IMR-90 (cell line): Measurements from ENCODE around the gene NBPF3. TPM values are rescaled to one million over a fixed set of nuclear protein-coding genes. Genes with fewer than 3 reads are reported as not detected.

Experiments
- ATAC-seq: fragments of 200-7000 bp; cut with Tn5 transposase; 2 replicates; pipeline ENCODE4 v1.9.1; 2020; ENCODE audit warnings: low read depth, mild to moderate bottlenecking, moderate library complexity
- BruUV-seq: library from RNA; stranded (reverse); fragments of 400-500 nt; replicated peaks from 2 replicates; lab custom pipeline; 2021; lab: Mats Ljungman, UMichigan
- CTCF ChIA-PET: fragments of 300-600 bp; formaldehyde crosslinking; extraction: SDS; loops from one replicate; lab custom pipeline; 2021; ENCODE audit warnings: antibody characterized with exemption; lab: Yijun Ruan, JAX
- POLR2A ChIA-PET: fragments of 300-600 bp; sonication (Branson Sonifier 250); formaldehyde crosslinking; loops from one replicate; lab custom pipeline; 2022; ENCODE audit warnings: antibody characterized with exemption; ENCODE audit not compliant: unreplicated experiment; lab: Charles Lee
- DNase-seq: peaks from one replicate; pipeline ENCODE4 v3.0.0; 2013
- H2AFZ ChIP-seq: replicated peaks from 2 replicates; pipeline ENCODE3; 2013; ENCODE audit warnings: low read length, mild to moderate bottlenecking; ENCODE audit not compliant: poor library complexity
- H2AK5ac ChIP-seq: 2 replicates; pipeline ENCODE4 v1.6.1; 2013; ENCODE audit warnings: low read depth, low read length, inconsistent platforms
- H2AK9ac ChIP-seq: replicated peaks from 2 replicates; pipeline ENCODE3; 2013; ENCODE audit warnings: mild to moderate bottlenecking, low read depth, low read length, moderate library complexity; ENCODE audit not compliant: poor library complexity
- H2BK120ac ChIP-seq: 2 replicates; pipeline ENCODE4 v1.6.1; 2013; ENCODE audit warnings: low read depth, low read length, inconsistent platforms
- H2BK15ac ChIP-seq: 3 replicates; pipeline ENCODE4 v1.6.1; 2013; ENCODE audit warnings: low read depth, low read length, inconsistent platforms
- H2BK20ac ChIP-seq: 2 replicates; pipeline ENCODE4 v1.6.1; 2013; ENCODE audit warnings: low read depth, mild to moderate bottlenecking, inconsistent platforms, low read length, moderate library complexity
- H2BK5ac ChIP-seq: 2 replicates; pipeline ENCODE4 v1.6.1; 2013; ENCODE audit warnings: mild to moderate bottlenecking, low read depth, low read length, inconsistent platforms; ENCODE audit not compliant: poor library complexity, severe bottlenecking
- H3K14ac ChIP-seq: replicated peaks from 2 replicates; pipeline ENCODE4 v1.6.1; 2013; ENCODE audit warnings: low read depth, low read length, inconsistent platforms
- H3K18ac ChIP-seq: 2 replicates; pipeline ENCODE4 v1.6.1; 2013; ENCODE audit warnings: low read depth, low read length, control low read depth
- H3K23ac ChIP-seq: 2 replicates; pipeline ENCODE4 v1.6.1; 2013; ENCODE audit warnings: low read depth, low read length, inconsistent platforms
- H3K27ac ChIP-seq: 2 replicates; pipeline ENCODE4 v1.5.1; 2013; ENCODE audit warnings: mild to moderate bottlenecking, control low read depth, low read length; ENCODE audit not compliant: insufficient read depth
- H3K27me3 ChIP-seq: 2 replicates; pipeline ENCODE4 v1.6.1; 2013; ENCODE audit warnings: low read length; ENCODE audit not compliant: control insufficient read depth, insufficient read depth
- H3K36me3 ChIP-seq: 2 replicates; pipeline ENCODE4 v1.6.1; 2013; ENCODE audit warnings: low read length, mixed read lengths; ENCODE audit not compliant: control insufficient read depth, insufficient read depth
- H3K4ac ChIP-seq: 2 replicates; pipeline ENCODE4 v1.6.1; 2013; ENCODE audit warnings: low read depth, low read length, inconsistent platforms
- H3K4me1 ChIP-seq: 2 replicates; pipeline ENCODE4 v1.6.1; 2013; ENCODE audit warnings: low read length, mixed read lengths; ENCODE audit not compliant: control insufficient read depth, insufficient read depth
- H3K4me2 ChIP-seq: 2 replicates; pipeline ENCODE4 v1.6.1; 2013; ENCODE audit warnings: low read depth, mild to moderate bottlenecking, control low read depth, low read length, moderate library complexity
- H3K4me3 ChIP-seq: 2 replicates; pipeline ENCODE4 v1.5.1; 2013; ENCODE audit warnings: low read depth, mild to moderate bottlenecking, control low read depth, low read length, moderate library complexity; ENCODE audit not compliant: insufficient read depth
- H3K56ac ChIP-seq: 2 replicates; pipeline ENCODE4 v1.6.1; 2013; ENCODE audit warnings: low read length, inconsistent platforms; ENCODE audit not compliant: insufficient read depth; ENCODE audit errors: extremely low read depth
- H3K79me1 ChIP-seq, 2 experiments: 2 replicates each; pipeline ENCODE4 v1.6.1; 2013; ENCODE audit warnings: low read length in 2 of 2, inconsistent platforms in 1 of 2, low read depth in 1 of 2
- H3K9ac ChIP-seq: 2 replicates; pipeline ENCODE4 v1.6.1; 2013; ENCODE audit warnings: low read depth, low read length, control low read depth
- H3K9me1 ChIP-seq: 2 replicates; pipeline ENCODE4 v1.6.1; 2013; ENCODE audit warnings: low read length, inconsistent platforms; ENCODE audit not compliant: insufficient read depth
- H3K9me3 ChIP-seq: 2 replicates; pipeline ENCODE4 v1.6.1; 2013; ENCODE audit warnings: low read length; ENCODE audit not compliant: control insufficient read depth, insufficient read depth
- H4K20me1 ChIP-seq: 2 replicates; pipeline ENCODE4 v1.6.1; 2013; ENCODE audit warnings: low read length, inconsistent platforms; ENCODE audit not compliant: insufficient read depth
- H4K5ac ChIP-seq: 2 replicates; pipeline ENCODE4 v1.6.1; 2013; ENCODE audit warnings: mild to moderate bottlenecking, low read depth, low read length, control low read depth
- H4K8ac ChIP-seq, 2 experiments: 2 replicates each; pipeline ENCODE4 v1.6.1; 2013; ENCODE audit warnings: low read depth in 2 of 2, low read length in 2 of 2, control low read depth in 1 of 2, inconsistent platforms in 1 of 2
- H4K91ac ChIP-seq: 2 replicates; pipeline ENCODE4 v1.6.1; 2013; ENCODE audit warnings: low read depth, low read length, inconsistent platforms; ENCODE audit not compliant: insufficient read depth
- BHLHE40 ChIP-seq: fragments of 150-350 bp; IDR thresholded peaks from 2 replicates; pipeline ENCODE4 v1.6.1; 2016; ENCODE audit warnings: mild to moderate bottlenecking, low read depth, low read length
- CEBPB ChIP-seq: IDR thresholded peaks from 2 replicates; pipeline ENCODE4 v1.6.1; 2012; ENCODE audit warnings: low read depth, low read length, improper control_type of control experiment
- CHD1 ChIP-seq: IDR thresholded peaks from 2 replicates; pipeline ENCODE4 v1.6.1; 2012; ENCODE audit warnings: low read depth, low read length, improper control_type of control experiment
- CTCF ChIP-seq: conservative IDR thresholded peaks from 2 replicates; pipeline ENCODE4 v1.5.1; 2012; ENCODE audit warnings: mild to moderate bottlenecking, low read depth, low read length, improper control_type of control experiment
- ELK1 ChIP-seq: fragments of 150-350 bp; IDR thresholded peaks from 2 replicates; pipeline ENCODE4 v1.6.1; 2016; ENCODE audit warnings: low read depth, mild to moderate bottlenecking, low read length, moderate library complexity, borderline replicate concordance
- FOS ChIP-seq: fragments of 150-350 bp; IDR thresholded peaks from 2 replicates; pipeline ENCODE4 v1.6.1; 2016; ENCODE audit warnings: low read depth, low read length
- MAFK ChIP-seq: IDR thresholded peaks from 2 replicates; pipeline ENCODE4 v1.6.1; 2012; ENCODE audit warnings: low read depth, low read length, improper control_type of control experiment
- MAZ ChIP-seq: IDR thresholded peaks from 2 replicates; pipeline ENCODE4 v1.6.1; 2012; ENCODE audit warnings: low read depth, mild to moderate bottlenecking, low read length, improper control_type of control experiment, moderate library complexity, borderline replicate concordance
- MXI1 ChIP-seq: IDR thresholded peaks from 2 replicates; pipeline ENCODE4 v1.6.1; 2012; ENCODE audit warnings: low read depth, mild to moderate bottlenecking, low read length, moderate library complexity, borderline replicate concordance
- NFE2L2 ChIP-seq: fragments of 150-350 bp; IDR thresholded peaks from 2 replicates; pipeline ENCODE4 v1.6.1; 2016; ENCODE audit warnings: low read depth, mild to moderate bottlenecking, low read length
- POLR2A ChIP-seq: IDR thresholded peaks from 2 replicates; pipeline ENCODE4 v1.6.1; 2012; ENCODE audit warnings: mild to moderate bottlenecking, low read depth, low read length
- RAD21 ChIP-seq: IDR thresholded peaks from 2 replicates; pipeline ENCODE4 v1.6.1; 2012; ENCODE audit warnings: low read length, improper control_type of control experiment
- RCOR1 ChIP-seq: IDR thresholded peaks from 2 replicates; pipeline ENCODE4 v1.6.1; 2012; ENCODE audit warnings: mild to moderate bottlenecking, low read length, improper control_type of control experiment; ENCODE audit not compliant: insufficient replicate concordance
- RFX5 ChIP-seq: IDR thresholded peaks from 2 replicates; pipeline ENCODE4 v1.8.0; 2012; ENCODE audit warnings: low read depth, mild to moderate bottlenecking, low read length, moderate library complexity
- SMC3 ChIP-seq: fragments of 150-350 bp; IDR thresholded peaks from 2 replicates; pipeline ENCODE4 v1.6.1; 2016; ENCODE audit warnings: low read depth, mild to moderate bottlenecking, antibody characterized with exemption, low read length, moderate library complexity
- USF2 ChIP-seq: fragments of 150-350 bp; IDR thresholded peaks from 2 replicates; pipeline ENCODE4 v1.6.1; 2017; ENCODE audit warnings: mild to moderate bottlenecking, antibody characterized with exemption, low read length, low read depth
- WGBS, 2 experiments: methylation state at CpG; one replicate each; pipeline versions ENCODE4 v1.1.5 to v1.1.7; 2013; ENCODE audit warnings: missing lambda C conversion rate in 2 of 2; ENCODE audit not compliant: insufficient read length in 1 of 2; ENCODE audit errors: extremely low coverage in 2 of 2; 5-methylcytosine and 5-hydroxymethylcytosine counted together
- dilution Hi-C: fragments of 300-500 bp; cut with HindIII; formaldehyde crosslinking; loops from one replicate; pipeline ENCODE4 v1.14.3; 2018; ENCODE audit warnings: low sequenced_read_pairs; ENCODE audit not compliant: unreplicated experiment
- in situ Hi-C: fragments of 300-500 bp; cut with MboI; formaldehyde crosslinking; loops from 3 replicates; pipeline ENCODE4 v1.14.3; 2019; ENCODE audit warnings: low sequenced_read_pairs, inconsistent platforms, mixed read lengths
- intact Hi-C: fragments of 100-400 bp; cut with micrococcal nuclease; formaldehyde crosslinking; loops from 2 replicates; pipeline ENCODE4 v1.10.0; 2022
- polyA plus RNA-seq, 3 experiments: library from polyadenylated mRNA; depleted of rRNA; stranded (reverse); fragments of >200 nt; gene quantifications; 2 replicates each; pipeline ENCODE4 v1.2.3, GENCODE V29; 2012; ENCODE audit warnings: low replicate concordance in 1 of 3
- total RNA-seq: library from RNA; depleted of rRNA; stranded (reverse); fragments of >200 nt; gene quantifications from 2 replicates; pipeline ENCODE4 v1.2.3, GENCODE V29; 2012

The NBPF3 gene
- total and polyA plus RNA-seq, 2 of the 4 experiments (the other 2 are of a cell fraction): 8.7 to 18.8 TPM

GRCh38 chr1:21518774-21519455, 79.0 kb downstream of the NBPF3 start:
- Histone ChIP-seq H2BK5ac (no peak overlapping the region), H3K4me1 (peaks cover 2% of the 10 kb centered on the region; the same call in 1 of the 2 replicates), H2BK20ac (no peak overlapping the region), H3K36me3 (no peaks in the 10 kb centered on the region), H2BK15ac (no peak overlapping the region), H2AK5ac (no peak overlapping the region), H3K4ac (no peak overlapping the region), H3K23ac (no peak overlapping the region), H3K18ac (no peak overlapping the region), H4K91ac (no peak overlapping the region), H3K79me1 (no peaks in the 10 kb centered on the region), H4K20me1 (no peaks in the 10 kb centered on the region; the same call in 1 of the 2 replicates), H3K4me2 (no peak overlapping the region), H2AK9ac (no peak overlapping the region), H3K9ac (no peak overlapping the region), H2BK120ac (no peak overlapping the region), H3K27ac (no peak overlapping the region), H3K4me3 (no peak overlapping the region), H3K27me3 (peaks cover 4% of the 10 kb centered on the region; the same call in 1 of the 2 replicates), H4K8ac (no peak overlapping the region), H2AFZ (no peak overlapping the region), H3K14ac (no peak overlapping the region), H3K9me3 (no peaks in the 10 kb centered on the region), H3K56ac (no peak overlapping the region), H3K9me1 (no peaks in the 10 kb centered on the region), H4K5ac (no peak overlapping the region)
- BruUV-seq: no TSS peak
- in situ Hi-C loops: no loop called here
- TF ChIP-seq CHD1 (no peak), CEBPB (no peak), SMC3 (no peak), USF2 (no peak), ELK1 (no peak), NFE2L2 (no peak), CTCF (no peak), BHLHE40 (no peak), RCOR1 (no peak), MXI1 (no peak), POLR2A (no peak), MAFK (no peak), MAZ (no peak), FOS (no peak), RAD21 (no peak), RFX5 (no peak)
- POLR2A ChIA-PET: no interaction called here
- ATAC-seq: no peak
- intact Hi-C loops: no loop called here
- dilution Hi-C loops: no loop called here
- WGBS, 2 experiments: 86% methylated on average over 7 of the region's 16 CpGs; no CpG with 5 or more reads in 1 of the 2 experiments
- CTCF ChIA-PET: interaction anchor here (1.0 kb wide), 1 partner anchor 16 kb away, joined by 3 read pairs; no protein-coding TSS in a partner anchor
- no peak for DNase-seq
